HG03439 (cell line): ENCODE data around the gene IYD.
A peak's percentile ranks its signal among the peaks of the same experiment; 100 is the strongest.

Source experiments
- ATAC-seq: cut with Tn5 transposase; IDR thresholded peaks from one replicate; pipeline ENCODE4 v1.9.1; 2021; ENCODE audit warnings: mild to moderate bottlenecking, moderate library complexity; ENCODE audit not compliant: unreplicated experiment

IYD gene

DNA sequence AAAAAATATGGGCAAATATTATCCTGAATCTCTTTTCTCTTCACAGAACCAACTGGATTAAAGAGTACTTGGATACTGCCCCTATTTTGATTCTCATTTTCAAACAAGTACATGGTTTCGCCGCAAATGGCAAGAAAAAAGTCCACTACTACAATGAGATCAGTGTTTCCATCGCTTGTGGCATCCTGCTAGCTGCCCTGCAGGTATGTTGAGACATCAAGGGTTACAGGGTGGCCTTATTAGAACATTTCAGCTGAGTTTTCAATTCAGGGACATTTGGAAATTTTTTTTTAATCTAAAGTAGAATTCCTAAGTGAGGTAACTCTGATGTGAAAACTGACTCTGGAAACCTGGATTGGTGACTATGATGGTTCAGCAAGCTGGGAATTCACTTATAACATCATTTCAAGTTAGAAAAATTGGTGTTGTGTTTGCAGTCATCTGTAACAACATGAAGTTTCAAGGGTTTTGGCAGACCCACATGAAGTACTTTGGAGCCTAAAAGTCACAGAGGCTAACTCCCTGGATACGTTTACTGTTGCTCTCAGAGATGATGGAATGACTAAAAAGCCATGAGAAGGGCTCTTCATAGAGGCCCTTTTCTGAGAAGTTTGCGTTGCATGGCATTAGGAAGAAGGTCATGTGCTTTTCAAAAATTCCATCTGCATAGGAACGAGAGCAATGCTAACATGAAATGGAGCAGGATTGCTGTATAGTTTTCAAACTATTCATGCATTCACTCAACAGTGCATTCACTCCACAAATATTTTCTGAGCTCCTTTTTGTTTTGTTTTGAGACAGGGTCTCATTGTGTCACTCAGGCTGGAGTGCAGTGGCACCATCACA lies 25.5 kb downstream of the IYD start:
- ATAC-seq: no peak

GRCh38 chr6:150394899-150395295 lies 26.1 kb downstream of the IYD start:
- ATAC-seq: no peak

DNA sequence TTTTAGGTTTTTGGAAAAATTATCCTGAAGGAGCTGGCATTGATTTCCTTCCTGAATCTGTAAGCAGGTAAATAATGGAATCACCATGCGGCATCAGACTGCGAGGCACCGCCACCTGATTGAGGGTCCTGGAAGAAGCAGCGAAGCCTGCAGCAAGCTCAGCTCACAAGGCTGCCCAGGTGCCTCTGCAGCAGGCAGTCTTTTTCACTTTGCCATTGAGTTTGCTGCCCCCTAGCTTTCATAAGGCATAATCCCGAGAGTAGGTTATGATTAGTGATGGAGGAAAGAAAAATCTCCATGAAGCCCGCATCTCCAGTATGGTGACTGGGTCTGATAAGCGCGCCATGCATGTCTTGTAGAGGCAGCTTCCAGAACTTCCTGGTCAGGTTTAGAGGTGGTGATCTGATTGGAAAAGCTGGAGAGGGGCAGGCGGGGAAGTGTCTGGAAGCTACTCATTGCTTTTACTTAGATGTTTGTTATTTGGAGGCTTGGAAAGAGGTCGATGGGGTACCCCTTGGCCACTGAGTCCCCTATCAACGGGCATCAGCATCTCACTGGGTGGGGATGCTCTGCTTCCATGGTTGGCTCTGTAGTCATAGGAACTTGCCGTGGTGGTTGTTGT lies 26.7 kb downstream of the IYD start:
- no peak for ATAC-seq

DNA sequence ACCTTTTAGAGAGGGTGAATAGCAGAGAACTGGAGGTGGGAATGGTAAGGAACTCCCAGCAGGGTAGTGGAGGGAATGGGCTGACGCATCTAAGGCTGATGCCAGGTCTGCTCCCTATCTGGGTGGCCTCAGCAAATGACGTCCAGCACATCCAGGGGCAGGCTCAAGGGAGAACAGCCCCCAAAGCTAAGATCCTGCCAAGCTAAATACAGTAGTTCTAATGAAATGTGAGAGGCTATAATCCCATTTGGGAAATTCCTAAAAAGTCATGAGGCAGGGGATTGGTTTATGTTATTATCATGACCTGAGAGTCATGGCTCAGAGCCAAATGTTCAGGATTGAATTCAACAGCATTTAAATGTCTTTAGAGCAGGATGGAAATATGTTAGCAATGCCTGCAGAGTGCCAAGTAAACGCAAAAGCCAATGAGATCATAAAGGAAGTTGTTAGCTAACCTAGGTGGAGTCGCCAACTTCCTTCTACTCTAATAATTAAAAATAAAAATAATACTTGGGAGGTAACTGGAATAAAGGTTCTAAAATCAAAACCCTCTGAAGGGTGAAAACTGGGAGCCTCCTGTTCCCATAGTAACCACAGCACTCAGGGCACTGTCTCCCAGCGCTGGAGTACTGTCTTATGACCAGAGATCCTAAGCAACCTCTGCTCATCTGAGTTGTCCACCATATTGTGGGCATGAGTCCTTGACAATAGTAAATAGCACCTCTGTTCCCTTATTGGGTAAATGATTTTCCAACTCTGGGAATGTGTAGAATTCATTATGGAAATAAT lies 34.8 kb downstream of the IYD start:
- no peak for ATAC-seq

DNA sequence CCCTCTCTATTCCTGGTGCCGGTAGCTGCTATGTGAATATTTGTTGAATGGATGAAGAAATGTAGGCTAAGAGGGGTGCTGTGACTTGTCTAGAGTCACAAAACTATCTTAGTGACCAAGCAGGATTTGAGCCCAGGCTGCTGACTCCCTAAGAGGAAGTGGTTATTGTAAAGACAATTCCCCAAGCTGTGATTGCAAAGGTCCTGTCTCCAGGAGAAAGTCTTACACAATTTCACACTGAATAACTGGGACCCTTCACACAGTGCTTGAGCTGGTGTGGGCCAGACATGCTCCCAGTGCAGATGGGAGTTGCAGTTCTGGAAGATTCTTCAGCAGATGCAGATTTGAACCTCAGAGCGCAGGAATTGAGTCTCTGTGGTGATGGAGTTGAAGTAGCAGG lies 38.1 kb downstream of the IYD start:
- no peak for ATAC-seq

- no peak for ATAC-seq
These were observed 40.0 kb downstream of the IYD start for GRCh38 chr6:150408842-150409241.

GRCh38 chr6:150409576-150410066 lies 40.8 kb downstream of the IYD start:
- no peak for ATAC-seq

DNA sequence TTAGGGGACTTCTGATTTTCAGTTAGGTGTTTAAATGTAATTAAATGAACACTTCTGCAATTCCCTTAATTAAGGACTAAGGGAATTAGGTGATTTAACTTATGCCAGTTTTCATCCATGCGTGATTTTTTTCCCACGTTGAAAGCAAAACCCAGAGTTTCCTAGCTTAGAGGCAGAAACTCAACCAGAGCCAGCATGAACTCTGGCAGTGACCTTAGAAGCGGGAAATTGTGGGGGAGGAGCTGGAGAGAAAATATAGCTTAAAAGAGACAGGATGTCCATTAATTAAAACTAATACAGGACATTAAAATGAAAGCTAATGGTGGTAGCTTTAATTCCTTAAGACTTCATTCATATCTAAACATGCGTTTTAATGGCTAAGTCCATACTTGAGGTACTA lies 41.6 kb downstream of the IYD start:
- ATAC-seq: no peak

- no peak for ATAC-seq
These were observed 42.1 kb downstream of the IYD start for GRCh38 chr6:150410906-150411305.

DNA sequence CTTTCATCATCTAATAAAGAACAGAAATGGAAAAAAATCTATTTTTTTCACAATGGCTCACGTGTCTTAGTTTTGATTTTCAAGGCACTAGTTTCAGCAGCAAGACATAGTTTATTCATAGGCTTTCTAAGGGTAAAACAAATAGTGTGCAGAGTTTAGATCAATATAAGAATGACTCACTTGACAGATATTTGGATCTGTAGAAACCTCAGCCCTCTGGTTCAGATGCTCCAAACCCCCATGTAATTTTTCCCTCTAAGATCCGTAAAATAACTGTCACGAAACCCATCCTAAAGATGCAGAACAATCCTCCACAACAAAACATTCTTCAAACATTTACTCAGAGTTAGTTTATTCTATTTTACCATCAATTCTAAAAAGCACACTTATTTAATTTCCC lies 43.4 kb downstream of the IYD start:
- no peak for ATAC-seq

DNA sequence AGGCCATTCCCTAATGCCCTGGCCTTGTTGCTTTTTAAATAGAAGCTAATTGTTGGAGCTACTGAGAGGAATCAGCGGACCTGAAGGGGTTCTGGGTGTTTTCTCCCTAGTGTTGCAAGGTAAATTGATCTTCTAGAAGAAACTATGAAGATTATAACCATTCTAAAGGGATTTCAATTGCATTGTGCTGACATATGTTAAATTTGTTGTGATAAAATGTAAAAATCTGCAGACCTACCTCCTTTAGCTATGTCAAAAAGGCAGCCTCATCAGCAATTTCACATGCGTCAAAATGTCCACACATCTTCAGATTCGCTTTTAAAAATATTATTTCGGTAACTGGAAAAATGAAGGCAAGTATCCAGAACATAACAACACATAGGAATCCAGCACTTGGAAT lies 44.4 kb downstream of the IYD start:
- ATAC-seq: no peak

GRCh38 chr6:150413781-150414281 lies 45.0 kb downstream of the IYD start:
- ATAC-seq: no peak

DNA sequence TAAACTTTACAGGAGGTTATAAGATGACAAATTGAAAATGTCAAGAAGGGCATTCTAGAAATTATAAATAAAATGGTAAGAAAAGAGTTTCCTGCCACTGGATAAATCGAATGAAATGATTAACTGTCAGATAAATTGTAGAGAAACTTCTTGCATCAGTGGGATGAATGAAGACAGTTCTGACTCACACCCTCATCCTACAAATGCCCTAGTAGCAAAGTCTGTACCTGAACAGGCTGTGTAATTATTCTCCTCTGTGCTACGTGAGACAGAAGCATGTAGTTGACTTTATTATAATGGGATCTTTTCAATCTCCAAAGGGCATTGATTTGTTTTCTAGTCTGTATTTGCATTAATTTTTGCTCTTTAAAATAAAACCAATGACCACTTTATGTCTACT lies 47.3 kb downstream of the IYD start:
- no peak for ATAC-seq

DNA sequence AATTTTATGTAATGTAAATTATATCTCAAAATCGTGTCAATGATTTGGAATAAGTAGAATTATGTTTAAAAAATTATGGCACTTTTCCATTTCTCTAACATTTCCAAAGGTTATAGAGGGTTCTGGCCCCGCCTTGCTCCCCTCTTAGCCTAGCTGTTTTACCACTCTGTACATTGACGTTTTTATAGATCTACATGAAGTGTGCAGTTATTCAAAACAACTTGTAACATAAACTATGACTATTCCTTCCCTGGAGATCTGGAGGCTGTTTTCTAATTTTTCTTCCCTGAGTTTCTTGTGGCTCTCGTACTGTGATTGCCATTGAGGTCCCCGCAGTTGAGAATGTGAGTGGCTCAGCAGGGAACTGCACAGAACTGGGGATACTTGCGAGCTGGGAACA lies 48.4 kb downstream of the IYD start:
- ATAC-seq: no peak

GRCh38 chr6:150417899-150418826 lies 49.4 kb downstream of the IYD start:
- peak; percentile 66 for ATAC-seq

DNA sequence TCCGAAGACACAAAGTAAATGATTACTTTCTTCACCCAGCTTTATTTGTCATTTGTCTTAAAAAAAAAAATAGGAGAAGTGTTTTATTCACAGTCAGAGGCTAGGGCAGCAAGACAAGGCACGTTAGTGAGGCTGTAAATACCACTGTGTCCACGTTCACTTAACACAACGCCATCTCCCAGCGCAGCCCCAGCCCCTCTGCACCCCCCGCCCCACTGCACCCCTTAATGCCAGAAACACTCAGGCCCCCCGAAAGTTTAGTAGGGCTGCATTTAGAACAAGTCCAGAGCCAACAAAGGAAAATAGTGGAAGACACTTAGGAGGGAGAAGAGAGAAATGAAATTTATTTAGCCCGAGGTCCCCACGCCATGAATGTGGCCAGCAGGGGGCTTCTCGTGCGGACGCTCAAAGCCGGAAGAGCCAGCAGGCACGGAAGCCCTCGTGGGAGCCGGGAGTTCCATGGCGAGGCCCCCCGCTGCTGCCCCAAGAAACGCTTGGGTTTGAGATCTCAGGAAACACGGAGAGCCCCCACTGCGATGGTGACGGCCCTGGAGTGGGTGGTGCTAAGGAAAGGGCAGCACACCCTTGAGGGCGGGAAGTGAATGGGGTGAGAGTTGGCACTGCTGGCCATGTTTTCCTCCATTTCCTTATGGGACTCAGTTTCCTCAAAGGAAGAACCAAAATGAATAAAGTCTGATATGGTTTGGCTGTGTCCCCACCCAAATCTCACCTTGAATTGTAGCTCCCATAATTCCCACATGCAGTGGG lies 50.2 kb downstream of the IYD start:
- no peak for ATAC-seq

GRCh38 chr6:150420428-150420827 lies 51.6 kb downstream of the IYD start:
- no peak for ATAC-seq

DNA sequence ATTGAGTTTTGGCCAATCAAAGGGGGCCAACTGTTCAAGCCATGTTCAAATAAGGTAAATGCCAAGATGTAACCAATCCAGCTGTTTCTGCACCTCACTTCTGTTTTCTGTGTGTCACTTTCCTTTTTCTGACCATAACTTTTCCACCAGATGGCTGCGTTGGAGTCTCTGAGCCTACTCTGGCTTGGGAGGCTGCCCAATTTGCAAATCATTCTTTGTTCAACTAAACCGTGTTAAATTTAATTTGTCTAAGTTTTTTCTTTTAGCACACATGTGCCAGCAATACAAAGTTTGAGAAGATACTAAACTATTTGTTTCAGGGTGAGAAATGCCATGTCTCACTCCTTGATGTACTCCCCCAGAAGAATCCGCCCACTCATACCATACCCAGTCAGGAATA lies 52.1 kb downstream of the IYD start:
- no peak for ATAC-seq

DNA sequence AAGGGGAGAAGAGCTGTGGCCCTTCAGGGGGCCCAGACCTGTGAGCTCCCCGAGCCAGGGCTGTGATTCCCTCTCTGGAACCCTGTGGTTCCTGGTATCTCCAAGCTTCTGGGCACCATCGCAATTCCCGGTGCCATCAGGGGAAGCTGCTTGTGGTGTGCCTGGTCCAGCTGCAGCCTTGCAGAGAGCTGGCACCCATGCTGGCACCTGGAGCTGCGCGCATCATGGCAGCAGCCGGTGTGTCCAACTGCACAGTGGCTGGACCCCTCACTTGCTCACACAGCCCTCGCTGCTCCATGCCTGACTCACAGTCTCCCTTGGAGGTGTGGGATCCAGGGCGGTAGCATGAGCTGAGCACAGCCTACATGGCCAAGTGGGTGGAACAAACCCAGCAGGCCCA lies 56.7 kb downstream of the IYD start:
- no peak for ATAC-seq

DNA sequence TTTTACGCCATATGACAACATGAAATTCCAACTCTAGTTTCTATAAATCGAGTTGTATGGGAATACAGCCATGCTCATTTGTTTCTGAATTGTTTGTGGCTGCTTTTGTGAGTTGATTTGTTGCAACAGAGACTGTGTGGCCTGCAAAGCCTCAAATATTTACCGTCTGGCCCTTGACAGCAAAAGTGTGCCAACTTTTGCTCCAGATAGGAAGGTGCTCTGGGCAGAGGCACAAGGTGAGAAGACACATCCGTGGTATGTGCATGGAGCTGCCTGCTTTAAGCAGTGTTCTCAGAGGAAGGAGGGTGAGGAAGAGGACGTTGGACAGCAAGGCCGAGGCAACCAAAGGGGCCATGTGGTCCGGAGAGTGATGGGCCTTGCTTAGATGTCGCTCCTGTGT lies 57.4 kb downstream of the IYD start:
- ATAC-seq: no peak
